H1 (cell line): Measurements from ENCODE around the gene OR51S1. TPM values are rescaled to one million over a fixed set of nuclear protein-coding genes. Genes with fewer than 3 reads are reported as not detected.

Experiments used
- CTCF ChIA-PET: fragments of 300-600 bp; sonication (Branson Sonifier 250); formaldehyde crosslinking; loops from one replicate; lab custom pipeline; 2021; ENCODE audit not compliant: partially characterized antibody; lab: Charles Lee
- POLR2A ChIA-PET: fragments of 300-600 bp; sonication (Branson Sonifier 250); formaldehyde crosslinking; loops from one replicate; lab custom pipeline; 2021; ENCODE audit warnings: inconsistent platforms; ENCODE audit not compliant: partially characterized antibody; lab: Charles Lee
- DNase-seq, 2 experiments: peaks; one replicate each; pipeline versions ENCODE4 v3.0.0 to v3.0.0-alpha.2; 2010 to 2022; ENCODE audit warnings: low spot score in 2 of 2, low read depth in 1 of 2, mixed read lengths in 1 of 2
- FAIRE-seq: peaks from 2 replicates; lab custom pipeline; 2011; peaks lifted over from hg19 to GRCh38; lab: Jason Lieb, UNC
- H2AFZ ChIP-seq: 2 replicates; pipeline ENCODE4 v1.8.1; 2012; ENCODE audit warnings: low read length, inconsistent platforms
- H2AK5ac ChIP-seq: 2 replicates; pipeline ENCODE4 v1.6.1; 2013; ENCODE audit warnings: low read depth, low read length
- H2BK120ac ChIP-seq: replicated peaks from 2 replicates; pipeline ENCODE3; 2013; ENCODE audit warnings: low read depth, low read length, inconsistent platforms
- H2BK12ac ChIP-seq: 2 replicates; pipeline ENCODE4 v1.6.1; 2013; ENCODE audit warnings: low read depth, low read length
- H2BK15ac ChIP-seq: 2 replicates; pipeline ENCODE4 v1.6.1; 2013; ENCODE audit warnings: low read length
- H2BK20ac ChIP-seq: 2 replicates; pipeline ENCODE4 v1.6.1; 2013; ENCODE audit warnings: low read length
- H2BK5ac ChIP-seq: 2 replicates; pipeline ENCODE4 v1.6.1; 2013; ENCODE audit warnings: low read depth, low read length
- H3K14ac ChIP-seq: 2 replicates; pipeline ENCODE4 v1.6.1; 2013; ENCODE audit warnings: inconsistent platforms; ENCODE audit not compliant: insufficient read length
- H3K18ac ChIP-seq: 2 replicates; pipeline ENCODE4 v1.6.1; 2013; ENCODE audit warnings: low read length; ENCODE audit errors: extremely low read depth
- H3K23ac ChIP-seq: 2 replicates; pipeline ENCODE4 v1.6.1; 2013; ENCODE audit warnings: inconsistent platforms; ENCODE audit not compliant: insufficient read length
- H3K23me2 ChIP-seq: 2 replicates; pipeline ENCODE4 v1.6.1; 2013; ENCODE audit warnings: low read depth, low read length
- H3K27ac ChIP-seq: 2 replicates; pipeline ENCODE4 v1.6.1; 2011; ENCODE audit warnings: low read depth, low read length, inconsistent platforms
- H3K27me3 ChIP-seq, 4 experiments: replicated peaks in 1 of 4; 1 replicate in 1 of 4; 2 replicates in 3 of 4; pipeline versions ENCODE4 v1.6.1 to v1.8.1; 2011 to 2013; ENCODE audit warnings: low read length in 3 of 4, mild to moderate bottlenecking in 3 of 4, inconsistent platforms in 2 of 4, mixed read lengths in 2 of 4, moderate library complexity in 1 of 4; ENCODE audit not compliant: control insufficient read depth in 3 of 4, insufficient read depth in 3 of 4; ENCODE audit errors: extremely low read depth in 1 of 4
- H3K36me3 ChIP-seq, 4 experiments: 2 replicates each; pipeline versions ENCODE4 v1.6.1 to v1.8.1; 2011 to 2013; ENCODE audit warnings: mild to moderate bottlenecking in 4 of 4, low read length in 3 of 4, moderate library complexity in 2 of 4, control low read depth in 1 of 4, inconsistent platforms in 1 of 4; ENCODE audit not compliant: insufficient read depth in 4 of 4, control insufficient read depth in 2 of 4
- H3K4ac ChIP-seq: replicated peaks from 2 replicates; pipeline ENCODE3; 2013; ENCODE audit warnings: low read length, low read depth, mixed read lengths, inconsistent platforms; ENCODE audit not compliant: insufficient read length
- H3K4me1 ChIP-seq, 4 experiments: replicated peaks in 1 of 4; 1 replicate in 1 of 4; 2 replicates in 3 of 4; pipeline versions ENCODE4 v1.6.1 to v1.8.1; 2011 to 2013; ENCODE audit warnings: low read length in 3 of 4, inconsistent platforms in 2 of 4, mixed read lengths in 1 of 4; ENCODE audit not compliant: insufficient read depth in 4 of 4, control insufficient read depth in 3 of 4
- H3K4me2 ChIP-seq, 2 experiments: 2 replicates each; pipeline versions ENCODE4 v1.6.1 to v1.8.1; 2011 to 2013; ENCODE audit warnings: low read depth in 2 of 2, low read length in 2 of 2, control low read depth in 1 of 2, inconsistent platforms in 1 of 2, mild to moderate bottlenecking in 1 of 2; ENCODE audit not compliant: insufficient read depth in 1 of 2
- H3K4me3 ChIP-seq, 4 experiments: fragments of 200-600, 300-600 bp in 1 of 4; sonication (generic), shearing (Covaris generic), sonication (Bioruptor Twin) in 1 of 4; 2 replicates each; pipeline versions ENCODE4 v1.5.1 to v1.8.1; 2011 to 2016; ENCODE audit warnings: low read length in 4 of 4, low read depth in 3 of 4, control low read depth in 2 of 4, inconsistent platforms in 2 of 4, mild to moderate bottlenecking in 2 of 4, mixed read lengths in 1 of 4, moderate library complexity in 1 of 4; ENCODE audit not compliant: insufficient read depth in 2 of 4; ENCODE audit errors: extremely low read depth in 1 of 4
- H3K56ac ChIP-seq: replicated peaks from 2 replicates; pipeline ENCODE3; 2013; ENCODE audit warnings: low read depth, mild to moderate bottlenecking, mixed read lengths, low read length, inconsistent platforms; ENCODE audit not compliant: insufficient read length
- H3K79me1 ChIP-seq: 2 replicates; pipeline ENCODE4 v1.6.1; 2013; ENCODE audit warnings: low read depth, low read length, control low read depth
- H3K79me2 ChIP-seq, 2 experiments: 2 replicates each; pipeline versions ENCODE4 v1.6.1 to v1.8.1; 2012 to 2013; ENCODE audit warnings: low read length in 2 of 2, mild to moderate bottlenecking in 2 of 2, inconsistent platforms in 1 of 2; ENCODE audit not compliant: insufficient read depth in 2 of 2, control insufficient read depth in 1 of 2
- H3K9ac ChIP-seq, 4 experiments: replicated peaks in 1 of 4; 1 replicate in 1 of 4; 2 replicates in 3 of 4; pipeline versions ENCODE4 v1.6.1 to v1.8.1; 2011 to 2013; ENCODE audit warnings: low read depth in 3 of 4, low read length in 3 of 4, control low read depth in 2 of 4, mild to moderate bottlenecking in 2 of 4, moderate library complexity in 2 of 4, inconsistent platforms in 1 of 4; ENCODE audit errors: extremely low read depth in 1 of 4
- H3K9me3 ChIP-seq, 2 experiments: 2 replicates each; pipeline versions ENCODE4 v1.6.1 to v1.8.1; 2012 to 2013; ENCODE audit warnings: mild to moderate bottlenecking in 2 of 2, moderate library complexity in 2 of 2, control low read depth in 1 of 2, inconsistent platforms in 1 of 2, low read depth in 1 of 2, low read length in 1 of 2, mixed read lengths in 1 of 2; ENCODE audit not compliant: insufficient read depth in 2 of 2
- H4K20me1 ChIP-seq, 2 experiments: replicated peaks in 1 of 2; 2 replicates each; pipeline versions ENCODE3 to v1.8.1; 2011 to 2013; ENCODE audit warnings: inconsistent platforms in 2 of 2, low read length in 2 of 2, mild to moderate bottlenecking in 1 of 2; ENCODE audit not compliant: insufficient read depth in 2 of 2, control insufficient read depth in 1 of 2
- H4K5ac ChIP-seq: 2 replicates; pipeline ENCODE4 v1.6.1; 2013; ENCODE audit warnings: low read length, low read depth, mixed read lengths, inconsistent platforms; ENCODE audit not compliant: insufficient read length
- H4K8ac ChIP-seq: 2 replicates; pipeline ENCODE4 v1.8.0; 2013; ENCODE audit warnings: mild to moderate bottlenecking, moderate library complexity, low read length, inconsistent platforms; ENCODE audit not compliant: insufficient read depth; ENCODE audit errors: extremely low read depth
- H4K91ac ChIP-seq: replicated peaks from 2 replicates; pipeline ENCODE3; 2013; ENCODE audit warnings: low read length, mixed read lengths, inconsistent platforms; ENCODE audit not compliant: insufficient read length
- CBX8 ChIP-seq: fragments of 300-800, 300-1000 bp; sonication (generic); IDR thresholded peaks from 2 replicates; pipeline ENCODE4 v1.7.1; 2016; ENCODE audit warnings: low read depth, low read length, borderline replicate concordance
- CREB1 ChIP-seq: IDR thresholded peaks from 2 replicates; pipeline ENCODE4 v1.6.1; 2012; ENCODE audit warnings: inconsistent platforms
- CTBP2 ChIP-seq: IDR thresholded peaks from 2 replicates; pipeline ENCODE4 v1.7.0; 2011; ENCODE audit warnings: borderline replicate concordance, mild to moderate bottlenecking, moderate library complexity, mixed read lengths, low read length; ENCODE audit not compliant: insufficient read depth, insufficient read length
- EGR1 ChIP-seq: IDR thresholded peaks from 2 replicates; pipeline ENCODE4 v1.6.1; 2011; ENCODE audit warnings: low read depth, low read length, borderline replicate concordance
- GABPA ChIP-seq: IDR thresholded peaks from 2 replicates; pipeline ENCODE4 v1.6.1; 2011; ENCODE audit warnings: mild to moderate bottlenecking, low read length, moderate library complexity, borderline replicate concordance; ENCODE audit not compliant: insufficient read depth
- GTF2F1 ChIP-seq: IDR thresholded peaks from 2 replicates; pipeline ENCODE4 v1.6.1; 2012; ENCODE audit warnings: low read depth, low read length, improper control_type of control experiment, borderline replicate concordance
- KDM4A ChIP-seq: IDR thresholded peaks from one replicate; pipeline ENCODE4 v1.7.1; 2012; ENCODE audit warnings: low read depth, mild to moderate bottlenecking, moderate library complexity, low read length, inconsistent platforms; ENCODE audit not compliant: severe bottlenecking
- NRF1 ChIP-seq: IDR thresholded peaks from 2 replicates; pipeline ENCODE4 v1.6.1; 2011; ENCODE audit warnings: mild to moderate bottlenecking, low read depth, low read length, improper control_type of control experiment
- PHF8 ChIP-seq: fragments of 200-600 bp; sonication (generic); conservative IDR thresholded peaks from 2 replicates; pipeline ENCODE4 v1.7.1; 2012; ENCODE audit warnings: low read depth, mild to moderate bottlenecking, inconsistent platforms, low read length, moderate library complexity
- POLR2A ChIP-seq, 2 experiments: IDR thresholded peaks; 1 replicate in 1 of 2; 2 replicates in 1 of 2; pipeline ENCODE4 v1.6.1; 2011; ENCODE audit warnings: low read depth in 2 of 2, low read length in 2 of 2, mild to moderate bottlenecking in 2 of 2; ENCODE audit errors: control extremely low read depth in 1 of 2
- POLR2AphosphoS5 ChIP-seq: IDR thresholded peaks from 2 replicates; pipeline ENCODE4 v1.6.1; 2011; ENCODE audit warnings: low read depth, low read length
- SAP30 ChIP-seq: fragments of 300-600 bp; sonication (generic); IDR thresholded peaks from 2 replicates; pipeline ENCODE4 v1.7.1; 2012; ENCODE audit warnings: low read length, moderate library complexity, mild to moderate bottlenecking, inconsistent platforms; ENCODE audit not compliant: insufficient read depth, insufficient replicate concordance
- SIRT6 ChIP-seq: IDR thresholded peaks from one replicate; pipeline ENCODE4 v1.7.1; 2012; ENCODE audit warnings: low read length, inconsistent platforms
- SUZ12 ChIP-seq: fragments of 200-600 bp; sonication (generic); IDR thresholded peaks from 2 replicates; pipeline ENCODE4 v1.6.1; 2012; ENCODE audit warnings: mild to moderate bottlenecking, inconsistent platforms, low read length, moderate library complexity, mixed read lengths
- TAF7 ChIP-seq: optimal IDR thresholded peaks from 2 replicates; pipeline ENCODE3; 2011; ENCODE audit warnings: low read depth, mild to moderate bottlenecking, inconsistent platforms, low read length, moderate library complexity, borderline replicate concordance
- TEAD4 ChIP-seq: IDR thresholded peaks from 2 replicates; pipeline ENCODE4 v1.6.1; 2012; ENCODE audit warnings: low read depth, low read length, inconsistent platforms, mixed read lengths
- WGBS, 2 experiments: shearing (Covaris generic) in 1 of 2; methylation state at CpG; one replicate each; pipeline versions ENCODE4 v1.1.6 to v1.1.7; 2013 to 2015; ENCODE audit warnings: low lambda C conversion rate in 2 of 2, mixed read lengths in 2 of 2, inconsistent platforms in 1 of 2, low coverage in 1 of 2, missing lambda C conversion rate in 1 of 2; ENCODE audit not compliant: insufficient replicate concordance in 2 of 2, insufficient coverage in 1 of 2, insufficient read length in 1 of 2; ENCODE audit errors: extremely low coverage in 1 of 2, missing lambda C conversion rate in 1 of 2; 5-methylcytosine and 5-hydroxymethylcytosine counted together
- polyA plus RNA-seq, 7 experiments: library from polyadenylated mRNA; depleted of rRNA in 3 of 7; stranded (reverse) in 5 of 7; unstranded in 2 of 7; fragments of >200 nt in 5 of 7; fragments of 200-250 nt in 2 of 7; gene quantifications; 1 replicate in 5 of 7; 2 replicates in 1 of 7; 4 replicates in 1 of 7; pipeline versions ENCODE4 v1.2.1 to v1.2.3, GENCODE V29; 2011 to 2013; ENCODE audit warnings: missing spikeins in 2 of 7, mixed read lengths in 2 of 7
- total RNA-seq: library from RNA; stranded (reverse); fragmentation: NEBNext Ultra II Directional; extraction: Animal tissue kit (Norgen Biotek cat#: 25700); gene quantifications from 2 replicates; pipeline ENCODE4 v1.2.1, GENCODE V29; 2021

The OR51S1 gene
- total and polyA plus RNA-seq, 2 of the 8 experiments (the other 6 are each of a cell fraction or from before 2014, with no cell fraction given) = not detected

GRCh38 chr11:4884361-4884760 is 35.4 kb upstream of the OR51S1 start:
- CTCF ChIA-PET = no interaction called here
- no peaks in the 10 kb centered on the region for H3K79me1 ChIP-seq
- TF ChIP-seq TEAD4 (no peak), CREB1 (no peak), TAF7 (no peak), SIRT6 (no peak), CTBP2 (no peak), EGR1 (no peak), POLR2A (IDR thresholded peaks at IDR 0.05; ENCODE audit: control extremely low read depth in 1 of 2, low read depth in 2 of 2, low read length in 2 of 2) (no peak), CBX8 (no peak), PHF8 (no peak), KDM4A (no peak), SUZ12 (no peak), NRF1 (no peak), POLR2AphosphoS5 (no peak), GABPA (no peak), SAP30 (no peak), GTF2F1 (no peak)

More at GRCh38 chr11:4884361-4884760, 35.4 kb upstream of the OR51S1 start:
- Histone ChIP-seq H4K8ac (no peak overlapping the region), H3K27me3 (no peaks in the 10 kb centered on the region), H3K79me2 (no peaks in the 10 kb centered on the region), H3K9ac (no peak overlapping the region), H3K23ac (no peak overlapping the region), H4K91ac (no peak overlapping the region), H2BK120ac (no peak overlapping the region), H2BK20ac (no peak overlapping the region), H3K9me3 (no peaks in the 10 kb centered on the region), H3K36me3 (no peaks in the 10 kb centered on the region), H4K5ac (no peak overlapping the region), H3K4me3 (no peak overlapping the region), H3K4ac (no peak overlapping the region), H2BK5ac (no peak overlapping the region), H3K27ac (no peak overlapping the region), H2AFZ (no peak overlapping the region), H3K4me2 (no peak overlapping the region), H3K14ac (no peak overlapping the region), H2BK12ac (no peak overlapping the region), H4K20me1 (no peaks in the 10 kb centered on the region), H3K18ac (no peak overlapping the region), H2AK5ac (no peak overlapping the region), H3K4me1 (no peaks in the 10 kb centered on the region), H2BK15ac (no peak overlapping the region), H3K23me2 (no peaks in the 10 kb centered on the region), H3K56ac (no peak overlapping the region)
- DNase-seq (no peak), FAIRE-seq (no peak)
- 91% methylated on average over 3 of the region's 3 CpGs; no CpG with 5 or more reads in 1 of the 2 experiments for WGBS, 2 experiments
- POLR2A ChIA-PET = no interaction called here
